SK-N-SH (cell line): Measurements from ENCODE around the gene CCDC88C. TPM values are rescaled to one million over a fixed set of nuclear protein-coding genes. Genes with fewer than 3 reads are reported as not detected.

ENCODE experiments used
- CTCF ChIA-PET: fragments of 300-600, 350-600 bp; formaldehyde crosslinking; extraction: SDS; loops from one replicate; lab custom pipeline; 2021; lab: Yijun Ruan, JAX
- POLR2A ChIA-PET: fragments of 350-600 bp; sonication (Branson Sonifier 250); formaldehyde crosslinking; extraction: SDS; loops from one replicate; lab custom pipeline; 2020; ENCODE audit warnings: antibody characterized with exemption, inconsistent platforms; lab: Yijun Ruan, JAX
- DNase-seq: peaks from one replicate; pipeline ENCODE4 v3.0.0; 2012
- H2AFZ ChIP-seq: fragments of 200-600 bp; sonication (generic); 2 replicates; pipeline ENCODE4 v1.8.1; 2016; ENCODE audit warnings: antibody characterized with exemption, mild to moderate bottlenecking, low read depth
- H3F3A ChIP-seq: fragments of 200-600 bp; sonication (generic); replicated peaks from 2 replicates; pipeline ENCODE3; 2016; ENCODE audit warnings: antibody characterized with exemption, mild to moderate bottlenecking; ENCODE audit not compliant: insufficient read depth
- H3K27ac ChIP-seq, 2 experiments: fragments of 200-500 bp in 1 of 2; fragments of 200-600 bp in 1 of 2; sonication (Bioruptor generic) in 1 of 2; sonication (generic), shearing (Covaris generic) in 1 of 2; 2 replicates each; pipeline versions ENCODE4 v1.5.1 to v1.6.1; 2014 to 2016; ENCODE audit warnings: low read depth in 2 of 2, inconsistent platforms in 1 of 2, low read length in 1 of 2, mild to moderate bottlenecking in 1 of 2, mixed read lengths in 1 of 2
- H3K27me3 ChIP-seq: fragments of 200-600 bp; sonication (generic), shearing (Covaris generic); 2 replicates; pipeline ENCODE4 v1.6.1; 2016; ENCODE audit warnings: mixed run types; ENCODE audit not compliant: insufficient read depth
- H3K36me3 ChIP-seq, 2 experiments: fragments of 200-500 bp in 1 of 2; fragments of 200-600 bp in 1 of 2; sonication (Bioruptor generic) in 1 of 2; sonication (generic) in 1 of 2; replicated peaks in 1 of 2; 2 replicates each; pipeline versions ENCODE3 to v1.5.1; 2014 to 2016; ENCODE audit warnings: low read length in 1 of 2, mild to moderate bottlenecking in 1 of 2; ENCODE audit not compliant: insufficient read depth in 2 of 2, control insufficient read depth in 1 of 2
- H3K4me1 ChIP-seq, 2 experiments: fragments of 200-500 bp in 1 of 2; fragments of 200-600 bp in 1 of 2; sonication (Bioruptor generic) in 1 of 2; sonication (generic), shearing (Covaris generic) in 1 of 2; 2 replicates each; pipeline versions ENCODE4 v1.5.1 to v1.6.1; 2014 to 2016; ENCODE audit warnings: low read depth in 1 of 2, low read length in 1 of 2, mixed run types in 1 of 2; ENCODE audit not compliant: insufficient read depth in 2 of 2, control insufficient read depth in 1 of 2
- H3K4me2 ChIP-seq: fragments of 200-600 bp; sonication (generic), shearing (Covaris generic); 2 replicates; pipeline ENCODE4 v1.6.1; 2017; ENCODE audit warnings: mixed run types
- H3K4me3 ChIP-seq, 2 experiments: fragments of 200-500 bp in 1 of 2; fragments of 200-600 bp in 1 of 2; sonication (Bioruptor generic) in 1 of 2; sonication (generic), shearing (Covaris generic) in 1 of 2; 2 replicates each; pipeline versions ENCODE4 v1.5.1 to v1.8.1; 2014 to 2016; ENCODE audit warnings: low read depth in 2 of 2, inconsistent platforms in 1 of 2, low read length in 1 of 2, mild to moderate bottlenecking in 1 of 2, mixed read lengths in 1 of 2, moderate library complexity in 1 of 2
- H3K79me2 ChIP-seq: fragments of 200-600 bp; sonication (generic); 2 replicates; pipeline ENCODE4 v1.8.1; 2017; ENCODE audit warnings: mild to moderate bottlenecking; ENCODE audit not compliant: insufficient read depth
- H3K9ac ChIP-seq: fragments of 200-600 bp; sonication (generic); 2 replicates; pipeline ENCODE4 v1.6.1; 2017; ENCODE audit warnings: mixed run types
- H3K9me2 ChIP-seq: fragments of 200-600 bp; sonication (generic); 2 replicates; pipeline ENCODE4 v1.6.1; 2017; ENCODE audit warnings: mixed run types
- H3K9me3 ChIP-seq: fragments of 200-600 bp; sonication (generic); 2 replicates; pipeline ENCODE4 v1.6.1; 2017; ENCODE audit warnings: mixed run types, mild to moderate bottlenecking, moderate library complexity
- H4K20me1 ChIP-seq: fragments of 200-600 bp; sonication (generic); 2 replicates; pipeline ENCODE4 v1.6.1; 2017; ENCODE audit warnings: mild to moderate bottlenecking, mixed run types; ENCODE audit not compliant: insufficient read depth
- FOXJ3 ChIP-seq: sonication (generic); formaldehyde crosslinking; IDR thresholded peaks from 2 replicates; pipeline ENCODE4 v1.5.1; 2020; ENCODE audit warnings: mild to moderate bottlenecking, missing genetic modification reagents
- GABPA ChIP-seq: IDR thresholded peaks from 2 replicates; pipeline ENCODE4 v1.4.0; 2012; ENCODE audit warnings: low read depth, mild to moderate bottlenecking
- MXI1 ChIP-seq: IDR thresholded peaks from 2 replicates; pipeline ENCODE4 v1.6.1; 2012; ENCODE audit warnings: mild to moderate bottlenecking, low read depth, low read length, improper control_type of control experiment
- RXRA ChIP-seq: IDR thresholded peaks from 2 replicates; pipeline ENCODE4 v1.4.0; 2012; ENCODE audit warnings: low read depth, mild to moderate bottlenecking, borderline replicate concordance
- TEAD4 ChIP-seq: IDR thresholded peaks from 2 replicates; pipeline ENCODE4 v1.4.0; 2012; ENCODE audit warnings: mild to moderate bottlenecking, borderline replicate concordance; ENCODE audit not compliant: insufficient read depth
- WGBS: methylation state at CpG from one replicate; pipeline ENCODE4 v1.1.6; 2017; ENCODE audit warnings: low lambda C conversion rate; 5-methylcytosine and 5-hydroxymethylcytosine counted together
- polyA plus RNA-seq, 3 experiments: library from polyadenylated mRNA; depleted of rRNA; stranded (reverse); fragments of >200 nt; gene quantifications; 2 replicates each; pipeline ENCODE4 v1.2.3, GENCODE V29; 2012
- TF ChIP-seq, protein P1 (sequence below): IDR thresholded peaks from 2 replicates; pipeline ENCODE4 v1.6.1; 2012; ENCODE audit warnings: mild to moderate bottlenecking, low read depth, low read length, moderate library complexity
- TF ChIP-seq, protein P2 (sequence below): IDR thresholded peaks from 2 replicates; pipeline ENCODE4; 2012
- TF ChIP-seq, protein P3 (sequence below): IDR thresholded peaks from 2 replicates; pipeline ENCODE4 v1.4.0; 2012; ENCODE audit warnings: low read depth, borderline replicate concordance
- TF ChIP-seq, protein P4 (sequence below): IDR thresholded peaks from 2 replicates; pipeline ENCODE4 v1.4.0; 2012; ENCODE audit warnings: low read depth, borderline replicate concordance
- TF ChIP-seq, protein P5 (sequence below): fragments of 200-600 bp; sonication (generic); IDR thresholded peaks from 2 replicates; pipeline ENCODE4 v1.6.1; 2017; ENCODE audit warnings: antibody characterized with exemption, mild to moderate bottlenecking, moderate library complexity

Gene CCDC88C
- polyA plus RNA-seq, 1 of the 3 experiments (the other 2 are of a cell fraction): 0.39 TPM

DNA sequence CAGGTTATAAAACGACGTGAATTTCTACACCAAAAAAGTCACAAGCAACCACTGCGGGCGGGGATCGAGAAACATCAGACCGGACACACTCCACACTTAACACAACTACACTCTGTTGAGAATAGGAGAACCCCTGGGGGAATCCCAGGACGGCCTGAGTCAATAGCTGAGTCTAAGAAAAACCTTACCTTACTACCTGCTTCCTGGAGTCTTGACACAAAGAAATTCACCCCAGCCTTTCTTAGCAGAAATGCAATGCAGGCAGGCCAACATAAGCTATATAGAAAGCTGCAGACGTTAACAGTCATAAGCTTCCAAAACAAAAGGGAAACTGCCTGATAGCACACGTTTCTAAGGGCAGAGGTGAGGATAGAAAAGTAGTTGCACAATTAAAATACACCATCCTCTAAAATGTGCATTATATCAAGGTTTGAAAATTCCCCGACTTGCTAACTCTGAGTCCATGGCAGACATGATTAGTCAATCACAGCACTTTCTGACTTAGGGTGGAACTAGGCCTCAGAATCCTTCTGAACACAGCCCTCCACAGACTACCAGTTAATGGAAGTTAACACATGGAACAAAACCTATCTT, 68.0 kb downstream of the CCDC88C start (continued):
- TF ChIP-seq, protein P1, sequence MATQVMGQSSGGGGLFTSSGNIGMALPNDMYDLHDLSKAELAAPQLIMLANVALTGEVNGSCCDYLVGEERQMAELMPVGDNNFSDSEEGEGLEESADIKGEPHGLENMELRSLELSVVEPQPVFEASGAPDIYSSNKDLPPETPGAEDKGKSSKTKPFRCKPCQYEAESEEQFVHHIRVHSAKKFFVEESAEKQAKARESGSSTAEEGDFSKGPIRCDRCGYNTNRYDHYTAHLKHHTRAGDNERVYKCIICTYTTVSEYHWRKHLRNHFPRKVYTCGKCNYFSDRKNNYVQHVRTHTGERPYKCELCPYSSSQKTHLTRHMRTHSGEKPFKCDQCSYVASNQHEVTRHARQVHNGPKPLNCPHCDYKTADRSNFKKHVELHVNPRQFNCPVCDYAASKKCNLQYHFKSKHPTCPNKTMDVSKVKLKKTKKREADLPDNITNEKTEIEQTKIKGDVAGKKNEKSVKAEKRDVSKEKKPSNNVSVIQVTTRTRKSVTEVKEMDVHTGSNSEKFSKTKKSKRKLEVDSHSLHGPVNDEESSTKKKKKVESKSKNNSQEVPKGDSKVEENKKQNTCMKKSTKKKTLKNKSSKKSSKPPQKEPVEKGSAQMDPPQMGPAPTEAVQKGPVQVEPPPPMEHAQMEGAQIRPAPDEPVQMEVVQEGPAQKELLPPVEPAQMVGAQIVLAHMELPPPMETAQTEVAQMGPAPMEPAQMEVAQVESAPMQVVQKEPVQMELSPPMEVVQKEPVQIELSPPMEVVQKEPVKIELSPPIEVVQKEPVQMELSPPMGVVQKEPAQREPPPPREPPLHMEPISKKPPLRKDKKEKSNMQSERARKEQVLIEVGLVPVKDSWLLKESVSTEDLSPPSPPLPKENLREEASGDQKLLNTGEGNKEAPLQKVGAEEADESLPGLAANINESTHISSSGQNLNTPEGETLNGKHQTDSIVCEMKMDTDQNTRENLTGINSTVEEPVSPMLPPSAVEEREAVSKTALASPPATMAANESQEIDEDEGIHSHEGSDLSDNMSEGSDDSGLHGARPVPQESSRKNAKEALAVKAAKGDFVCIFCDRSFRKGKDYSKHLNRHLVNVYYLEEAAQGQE: no peak
- TF ChIP-seq, all 33 proteins: peak for 0

DNA sequence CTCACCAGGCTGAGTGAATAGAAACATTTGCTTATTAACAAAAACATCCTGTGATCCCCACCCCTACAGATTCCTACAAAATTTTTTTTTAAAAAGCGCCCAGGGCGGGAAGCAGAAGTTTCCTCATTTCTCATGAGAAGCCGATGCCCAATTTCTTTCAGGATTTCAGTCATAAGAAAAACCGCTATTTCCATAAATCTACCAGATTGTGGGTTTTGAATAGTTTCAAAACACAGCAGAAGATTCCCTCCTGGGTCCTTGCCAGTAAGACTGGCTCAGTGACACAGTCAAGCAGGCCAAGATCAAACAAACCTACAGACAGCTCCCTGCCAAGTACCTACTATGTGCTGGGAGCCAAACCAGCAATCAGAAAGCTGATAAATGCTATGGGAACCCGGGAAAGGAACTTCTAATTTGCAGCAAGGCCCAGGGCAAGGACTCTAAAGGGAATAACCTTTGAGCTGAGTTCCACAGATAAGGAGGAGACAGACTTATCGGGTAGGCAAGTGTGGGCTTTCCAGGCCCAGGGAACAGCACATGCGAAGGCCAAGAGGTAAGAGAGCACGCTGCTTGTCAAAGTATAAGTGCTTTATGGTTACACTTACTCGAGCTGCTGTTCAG, 68.7 kb downstream of the CCDC88C start:
- H3K36me3 ChIP-seq: no peaks in the 10 kb centered on the region
- peaks cover 0 to 3% of the 10 kb centered on the region in 2 experiments; a peak in 1 of 4 replicates for H3K4me1 ChIP-seq
- no peak overlapping the region for H3K4me3 ChIP-seq
- H3K4me2 ChIP-seq: no peak overlapping the region
- H3K9me2 ChIP-seq: no peaks in the 10 kb centered on the region
- TF ChIP-seq, protein P1: no peak
- TF ChIP-seq MXI1: no peak
- no peak for TF ChIP-seq RXRA
- TF ChIP-seq, protein P2, sequence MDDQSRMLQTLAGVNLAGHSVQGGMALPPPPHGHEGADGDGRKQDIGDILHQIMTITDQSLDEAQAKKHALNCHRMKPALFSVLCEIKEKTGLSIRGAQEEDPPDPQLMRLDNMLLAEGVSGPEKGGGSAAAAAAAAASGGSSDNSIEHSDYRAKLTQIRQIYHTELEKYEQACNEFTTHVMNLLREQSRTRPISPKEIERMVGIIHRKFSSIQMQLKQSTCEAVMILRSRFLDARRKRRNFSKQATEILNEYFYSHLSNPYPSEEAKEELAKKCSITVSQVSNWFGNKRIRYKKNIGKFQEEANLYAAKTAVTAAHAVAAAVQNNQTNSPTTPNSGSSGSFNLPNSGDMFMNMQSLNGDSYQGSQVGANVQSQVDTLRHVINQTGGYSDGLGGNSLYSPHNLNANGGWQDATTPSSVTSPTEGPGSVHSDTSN: no peak
- no peak for TF ChIP-seq FOXJ3 (CRISPR knock-in tag)
- no peak for TF ChIP-seq GABPA
- TF ChIP-seq, protein P3, sequence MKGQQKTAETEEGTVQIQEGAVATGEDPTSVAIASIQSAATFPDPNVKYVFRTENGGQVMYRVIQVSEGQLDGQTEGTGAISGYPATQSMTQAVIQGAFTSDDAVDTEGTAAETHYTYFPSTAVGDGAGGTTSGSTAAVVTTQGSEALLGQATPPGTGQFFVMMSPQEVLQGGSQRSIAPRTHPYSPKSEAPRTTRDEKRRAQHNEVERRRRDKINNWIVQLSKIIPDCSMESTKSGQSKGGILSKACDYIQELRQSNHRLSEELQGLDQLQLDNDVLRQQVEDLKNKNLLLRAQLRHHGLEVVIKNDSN: no peak
- TF ChIP-seq, protein P4, sequence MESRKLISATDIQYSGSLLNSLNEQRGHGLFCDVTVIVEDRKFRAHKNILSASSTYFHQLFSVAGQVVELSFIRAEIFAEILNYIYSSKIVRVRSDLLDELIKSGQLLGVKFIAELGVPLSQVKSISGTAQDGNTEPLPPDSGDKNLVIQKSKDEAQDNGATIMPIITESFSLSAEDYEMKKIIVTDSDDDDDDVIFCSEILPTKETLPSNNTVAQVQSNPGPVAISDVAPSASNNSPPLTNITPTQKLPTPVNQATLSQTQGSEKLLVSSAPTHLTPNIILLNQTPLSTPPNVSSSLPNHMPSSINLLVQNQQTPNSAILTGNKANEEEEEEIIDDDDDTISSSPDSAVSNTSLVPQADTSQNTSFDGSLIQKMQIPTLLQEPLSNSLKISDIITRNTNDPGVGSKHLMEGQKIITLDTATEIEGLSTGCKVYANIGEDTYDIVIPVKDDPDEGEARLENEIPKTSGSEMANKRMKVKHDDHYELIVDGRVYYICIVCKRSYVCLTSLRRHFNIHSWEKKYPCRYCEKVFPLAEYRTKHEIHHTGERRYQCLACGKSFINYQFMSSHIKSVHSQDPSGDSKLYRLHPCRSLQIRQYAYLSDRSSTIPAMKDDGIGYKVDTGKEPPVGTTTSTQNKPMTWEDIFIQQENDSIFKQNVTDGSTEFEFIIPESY: no peak
- TF ChIP-seq TEAD4: no peak
- TF ChIP-seq, protein P5, sequence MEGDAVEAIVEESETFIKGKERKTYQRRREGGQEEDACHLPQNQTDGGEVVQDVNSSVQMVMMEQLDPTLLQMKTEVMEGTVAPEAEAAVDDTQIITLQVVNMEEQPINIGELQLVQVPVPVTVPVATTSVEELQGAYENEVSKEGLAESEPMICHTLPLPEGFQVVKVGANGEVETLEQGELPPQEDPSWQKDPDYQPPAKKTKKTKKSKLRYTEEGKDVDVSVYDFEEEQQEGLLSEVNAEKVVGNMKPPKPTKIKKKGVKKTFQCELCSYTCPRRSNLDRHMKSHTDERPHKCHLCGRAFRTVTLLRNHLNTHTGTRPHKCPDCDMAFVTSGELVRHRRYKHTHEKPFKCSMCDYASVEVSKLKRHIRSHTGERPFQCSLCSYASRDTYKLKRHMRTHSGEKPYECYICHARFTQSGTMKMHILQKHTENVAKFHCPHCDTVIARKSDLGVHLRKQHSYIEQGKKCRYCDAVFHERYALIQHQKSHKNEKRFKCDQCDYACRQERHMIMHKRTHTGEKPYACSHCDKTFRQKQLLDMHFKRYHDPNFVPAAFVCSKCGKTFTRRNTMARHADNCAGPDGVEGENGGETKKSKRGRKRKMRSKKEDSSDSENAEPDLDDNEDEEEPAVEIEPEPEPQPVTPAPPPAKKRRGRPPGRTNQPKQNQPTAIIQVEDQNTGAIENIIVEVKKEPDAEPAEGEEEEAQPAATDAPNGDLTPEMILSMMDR: no peak
- TF ChIP-seq, all 33 proteins: peak for 0
- CTCF ChIA-PET: no interaction called here
- Histone ChIP-seq H2AFZ (no peak overlapping the region), H3F3A (no peaks in the 10 kb centered on the region), H3K79me2 (no peaks in the 10 kb centered on the region), H3K27me3 (no peaks in the 10 kb centered on the region), H3K27ac (no peak overlapping the region), H4K20me1 (no peaks in the 10 kb centered on the region), H3K9me3 (no peaks in the 10 kb centered on the region), H3K9ac (no peak overlapping the region)
- DNase-seq: no peak
- POLR2A ChIA-PET: no interaction called here
- 78% methylated on average over 9 of the region's 9 CpGs for WGBS
